ENCODE data around the gene PSD2.

PSD2 gene

DNA sequence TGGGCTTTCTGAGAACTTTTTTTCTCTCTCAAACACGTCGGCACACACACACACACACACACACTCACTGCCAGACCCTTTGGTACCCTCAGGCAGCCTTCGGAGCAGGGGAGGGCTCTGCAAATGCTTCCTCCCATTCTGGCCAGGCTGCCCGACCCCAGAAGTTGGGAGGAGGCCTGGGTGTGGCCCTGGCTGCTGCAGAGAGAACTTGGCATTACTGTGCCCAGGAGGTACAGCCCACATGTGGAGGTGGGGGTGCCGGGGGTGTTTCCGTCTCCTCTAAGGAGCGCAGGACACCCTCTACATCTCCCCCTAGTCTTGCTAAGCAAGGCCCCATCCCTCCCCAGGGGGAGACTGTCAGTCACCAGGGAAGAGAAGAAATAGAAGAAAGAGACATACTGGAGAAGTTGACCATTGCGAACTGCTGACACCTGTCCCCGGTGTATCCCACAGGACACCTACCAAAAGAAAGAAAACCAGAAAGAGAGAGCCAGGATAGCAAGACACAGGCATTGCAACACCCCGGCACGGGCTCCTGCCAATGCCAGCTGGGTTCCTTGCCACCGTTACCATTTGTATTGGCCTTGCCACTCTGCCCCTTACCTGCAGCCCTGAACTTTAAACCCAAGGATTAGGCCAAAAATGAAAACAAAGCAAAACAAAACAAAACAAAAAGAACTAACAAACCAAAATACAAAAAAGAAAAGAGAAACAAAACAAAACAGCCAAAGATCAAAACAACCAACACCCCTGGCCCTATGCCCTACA, 69.3 kb downstream of the PSD2 start:
- no peak for DNase-seq (ENCODE audit: extremely low spot score)
- ChIA-PET CTCF (interaction anchor here (0.6 to 3.8 kb wide), 11 partner anchors 7 to 106 kb away, joined by 3 to 45 read pairs (median 18); no protein-coding TSS in a partner anchor), POLR2A (no interaction called here)
- TF ChIP-seq CTCF (IDR thresholded peaks at IDR 0.05; ENCODE audit: control extremely low read depth, extremely low read depth, low read depth, missing control alignments): no peak

DNA sequence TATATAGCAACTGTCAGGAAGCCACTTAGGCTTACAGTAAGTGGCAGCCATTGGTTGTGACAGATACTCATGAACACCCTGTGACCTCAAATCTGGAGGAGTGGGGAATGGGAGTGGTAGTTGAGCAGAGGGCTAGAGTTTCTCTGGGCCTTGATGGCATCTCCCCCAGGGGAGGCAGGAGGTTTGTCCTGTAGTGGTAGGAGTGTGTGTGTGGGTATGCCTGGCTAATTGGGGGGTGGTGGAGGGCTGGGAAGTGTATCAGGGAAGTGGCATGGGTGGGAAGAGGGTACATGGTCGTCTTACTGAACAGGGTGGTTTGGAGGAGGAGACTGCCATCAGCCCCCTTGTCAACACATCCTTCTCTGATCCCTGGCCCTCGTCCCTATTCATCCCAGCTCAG, 71.5 kb downstream of the PSD2 start:
- CTCF ChIA-PET: interaction anchor here (1.0 to 3.2 kb wide), 6 partner anchors 8 to 102 kb away, joined by 3 to 28 read pairs (median 4); no protein-coding TSS in a partner anchor
- DNase-seq (ENCODE audit: extremely low spot score): no peak
- POLR2A ChIA-PET: no interaction called here
- no peak for TF ChIP-seq CTCF (IDR thresholded peaks at IDR 0.05; ENCODE audit: control extremely low read depth, extremely low read depth, low read depth, missing control alignments)

- TF ChIP-seq CTCF (IDR thresholded peaks at IDR 0.05; ENCODE audit: control extremely low read depth, extremely low read depth, low read depth, missing control alignments): no peak
- no peak for DNase-seq (ENCODE audit: extremely low spot score)
- CTCF ChIA-PET: interaction anchor here (1.4 to 3.2 kb wide), 3 partner anchors 80 to 101 kb away, joined by 4 to 28 read pairs (median 20); no protein-coding TSS in a partner anchor
- POLR2A ChIA-PET: no interaction called here
These were observed 72.0 kb downstream of the PSD2 start for GRCh38 chr5:139867581-139867980.

DNA sequence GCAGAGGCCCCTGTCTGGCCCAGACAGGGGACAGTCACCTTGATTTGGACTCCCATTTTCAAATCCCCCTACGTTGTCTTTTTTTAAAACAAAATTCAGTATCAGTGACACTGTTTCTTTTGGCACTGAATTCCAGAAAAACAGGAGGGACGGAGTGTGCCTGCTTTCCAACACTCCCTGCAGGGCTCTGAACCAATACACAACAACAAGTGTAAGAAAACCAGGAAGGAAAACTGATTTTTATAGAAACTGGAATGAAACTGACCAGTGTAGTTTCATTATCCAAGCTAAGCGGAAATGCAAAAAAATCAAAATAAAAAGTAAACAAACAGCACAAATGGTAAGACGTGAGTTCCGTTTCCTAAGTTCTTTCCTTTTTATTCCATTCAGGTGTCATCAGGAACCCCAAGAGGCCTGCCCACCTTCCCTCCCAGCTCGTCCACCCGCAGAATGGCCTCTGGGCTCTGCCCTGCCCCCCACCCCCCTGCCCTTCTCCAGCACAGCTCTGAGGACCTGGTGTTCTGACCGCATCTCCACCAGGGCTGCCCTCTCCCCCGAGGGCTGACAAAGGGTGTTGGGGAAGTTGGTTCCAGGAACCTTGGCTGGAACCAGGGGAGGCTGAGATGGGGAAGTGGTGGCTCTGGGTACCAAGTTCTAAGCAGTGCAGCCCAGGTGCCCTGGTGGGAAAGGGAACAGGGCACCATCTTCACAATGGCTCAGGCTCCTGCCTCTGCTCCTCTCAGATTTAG, 73.6 kb downstream of the PSD2 start:
- ChIA-PET POLR2A (no interaction called here), CTCF (interaction anchor here (5.6 kb wide), 1 partner anchor 100 kb away, joined by 38 read pairs; no protein-coding TSS in a partner anchor)
- no peak for TF ChIP-seq CTCF (IDR thresholded peaks at IDR 0.05; ENCODE audit: control extremely low read depth, extremely low read depth, low read depth, missing control alignments)

DNA sequence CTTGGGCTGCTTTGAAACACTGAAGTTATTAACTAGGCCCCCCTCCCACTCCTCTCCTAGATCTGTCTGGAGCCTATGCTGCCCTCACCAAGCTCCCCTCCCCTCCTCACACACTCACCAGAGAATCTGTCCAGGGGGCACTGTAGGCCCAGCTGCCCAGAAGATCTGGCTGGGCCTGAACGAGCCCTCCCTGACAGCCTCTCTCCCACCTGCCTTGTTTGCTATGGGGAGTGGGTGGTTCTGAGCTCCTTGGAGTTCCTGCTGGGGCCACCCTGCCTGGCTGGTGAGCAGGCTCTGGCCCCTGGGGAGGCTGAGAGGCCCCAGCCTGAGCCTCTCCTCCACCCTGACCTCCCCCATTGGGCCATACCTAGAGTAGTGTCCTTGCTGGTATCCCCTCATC, 75.1 kb downstream of the PSD2 start:
- ChIA-PET POLR2A (no interaction called here), CTCF (interaction anchor here (0.6 to 5.6 kb wide), 9 partner anchors 8 to 98 kb away, joined by 3 to 38 read pairs (median 4); no protein-coding TSS in a partner anchor)
- DNase-seq (ENCODE audit: extremely low spot score): no peak

More for the DNA sequence above, 73.6 kb downstream of the PSD2 start:
- no peak for DNase-seq (ENCODE audit: extremely low spot score)

More for the DNA sequence above, 75.1 kb downstream of the PSD2 start:
- no peak for TF ChIP-seq CTCF (IDR thresholded peaks at IDR 0.05; ENCODE audit: control extremely low read depth, extremely low read depth, low read depth, missing control alignments)

Measured in GM10248 (cell line).